UCSD-AML1 (cell line): ENCODE results near the gene USP13.

Source experiments
- DNase-seq: peaks from one replicate; lab custom pipeline; 2025; ENCODE audit not compliant: unreplicated experiment; lab: John Stamatoyannopoulos, UW

USP13 gene

DNA sequence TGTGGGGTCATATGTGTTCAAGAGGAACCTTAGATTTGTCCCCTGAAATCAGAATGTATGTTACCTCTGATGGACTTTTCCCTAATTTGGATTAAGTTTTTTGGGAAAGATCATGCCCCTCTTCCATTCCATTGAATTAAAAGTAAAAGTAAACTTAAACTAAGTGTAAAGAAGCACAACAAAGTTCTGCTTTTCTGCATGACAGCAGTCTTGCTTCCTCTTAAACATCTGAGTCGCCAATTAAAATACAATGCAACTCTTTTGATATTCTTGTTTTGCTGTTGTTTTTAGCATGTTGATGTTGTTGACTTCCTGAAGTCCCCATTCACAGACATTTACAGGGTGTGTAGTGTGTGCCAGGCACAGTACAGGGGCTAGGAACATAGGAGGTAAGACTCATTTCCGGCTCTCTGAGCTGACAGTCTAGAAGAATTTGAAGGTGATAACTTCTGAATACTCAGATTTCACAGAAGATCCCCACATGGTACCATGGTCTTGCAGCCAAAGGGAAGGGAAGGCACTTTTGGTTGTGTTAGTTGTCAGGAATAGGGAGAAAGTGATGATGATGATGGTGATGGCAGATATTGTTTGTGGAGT lies 45.0 kb downstream of the USP13 start:
- DNase-seq, result no peak

DNA sequence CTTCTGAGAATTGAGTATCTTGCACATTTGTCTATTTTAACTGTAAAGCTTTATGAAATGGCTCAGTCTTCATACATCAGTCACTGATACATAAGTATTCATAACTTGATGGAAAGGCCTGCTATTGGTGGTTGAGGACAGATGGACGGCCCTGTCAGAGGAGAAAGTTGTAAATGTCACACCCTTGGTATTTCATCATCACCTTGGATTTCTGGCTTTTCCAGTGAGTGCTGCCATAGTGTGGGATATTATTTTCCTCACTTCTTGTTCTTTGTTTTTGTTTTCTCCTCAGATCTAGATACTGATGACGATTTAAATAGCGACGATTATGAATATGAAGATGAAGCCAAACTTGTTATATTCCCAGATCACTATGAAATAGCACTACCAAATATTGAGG lies 47.9 kb downstream of the USP13 start:
- DNase-seq, result no peak

DNA sequence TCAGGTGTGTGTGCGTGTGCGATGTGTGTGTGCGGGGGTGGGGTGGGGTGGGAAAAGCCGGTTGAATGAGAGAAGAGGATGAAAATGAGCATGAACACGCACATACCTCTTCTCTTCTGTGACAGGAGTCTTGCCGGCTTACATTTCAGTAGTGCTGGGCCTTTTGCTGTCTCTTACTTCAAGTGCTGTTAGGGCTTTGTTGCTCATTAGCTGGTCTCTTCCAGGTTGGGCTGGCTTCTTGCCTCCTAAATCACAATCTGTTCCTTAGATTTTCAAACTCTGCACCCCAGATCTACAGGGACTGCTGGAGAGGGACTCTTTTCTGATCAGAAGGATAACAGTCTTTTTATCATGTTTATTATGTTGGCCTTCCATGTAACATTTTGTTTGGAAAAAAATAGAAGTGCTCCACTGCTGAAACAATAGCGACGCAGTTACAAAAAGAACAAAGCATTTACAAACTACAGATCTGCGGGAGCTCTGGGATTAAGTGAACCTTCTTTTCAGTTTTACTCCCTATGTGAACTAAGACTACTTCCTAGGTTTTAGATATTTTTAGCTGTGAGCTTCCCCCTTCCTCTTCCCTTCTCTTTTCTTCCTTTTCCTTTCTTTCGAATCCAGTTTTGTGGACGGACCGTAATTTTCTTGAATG lies 48.5 kb downstream of the USP13 start:
- DNase-seq, result no peak

- no peak for DNase-seq
Measured at GRCh38 chr3:179702271-179702947, 49.6 kb downstream of the USP13 start.

GRCh38 chr3:179703816-179704215 lies 51.0 kb downstream of the USP13 start:
- DNase-seq, result no peak

DNA sequence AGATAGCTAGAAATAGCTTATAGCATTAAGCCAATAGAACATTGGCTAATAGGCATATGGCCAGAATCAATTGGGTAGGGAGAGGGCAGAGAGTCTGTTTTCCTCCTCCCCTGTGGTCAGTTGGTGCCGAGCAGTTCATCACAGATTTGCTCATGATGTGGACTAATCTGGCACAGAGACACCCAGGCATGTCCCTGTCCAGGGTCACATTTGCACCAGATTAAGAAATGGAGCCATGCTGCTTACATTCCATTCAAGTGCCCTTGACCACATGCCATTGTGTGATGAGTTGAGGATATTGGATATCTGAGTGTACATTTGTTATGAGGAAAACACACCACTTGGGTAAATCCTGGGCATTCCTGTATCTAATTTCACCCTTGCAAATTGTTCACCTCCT lies 53.4 kb downstream of the USP13 start:
- DNase-seq, result no peak

- no peak for DNase-seq
Measured at GRCh38 chr3:179710079-179710478, 57.2 kb downstream of the USP13 start.

GRCh38 chr3:179713643-179714090 lies 60.8 kb downstream of the USP13 start:
- DNase-seq, result no peak

DNA sequence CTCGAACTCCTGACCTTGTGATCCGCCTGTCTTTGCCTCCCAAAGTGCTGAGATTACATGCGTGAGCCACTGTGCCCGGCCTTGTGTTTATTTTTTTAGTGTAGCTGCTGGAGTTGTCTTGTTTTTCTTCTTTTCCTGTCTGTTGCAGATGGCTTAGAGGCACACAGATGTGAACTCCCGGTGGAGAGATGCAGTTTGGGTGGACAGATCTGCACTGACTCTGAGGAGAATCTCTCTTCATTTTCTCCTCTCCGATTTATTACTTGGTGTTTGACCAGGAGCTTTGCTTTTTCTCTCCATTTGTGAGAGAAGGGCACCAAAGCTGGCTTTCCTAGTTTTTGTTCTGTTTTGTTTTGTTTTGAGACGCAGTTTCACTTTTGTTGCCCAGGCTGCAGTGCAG lies 62.7 kb downstream of the USP13 start:
- DNase-seq, result no peak

GRCh38 chr3:179716226-179716625 lies 63.4 kb downstream of the USP13 start:
- no peak for DNase-seq

DNA sequence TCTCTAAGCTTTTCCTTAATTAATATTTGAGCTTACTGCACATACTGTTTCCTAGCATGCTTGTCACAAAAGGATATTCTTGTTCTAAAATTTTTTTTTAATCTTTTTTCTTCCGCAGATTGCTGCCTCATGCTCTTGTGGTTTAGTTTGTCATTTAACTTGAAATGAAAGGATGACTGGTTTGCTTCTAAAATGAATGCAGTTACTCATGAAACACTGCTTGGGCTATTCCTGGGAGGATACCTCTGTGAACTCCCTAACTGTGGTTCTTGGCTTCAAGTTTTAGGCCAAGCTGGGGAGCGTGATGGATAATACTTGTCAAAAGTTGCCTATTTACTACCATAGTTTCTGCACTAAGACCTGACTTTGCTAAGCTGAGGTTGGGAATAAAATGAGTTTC lies 64.0 kb downstream of the USP13 start:
- DNase-seq, result no peak

GRCh38 chr3:179717219-179717618 lies 64.4 kb downstream of the USP13 start:
- DNase-seq, result no peak

- DNase-seq, result no peak
Measured at GRCh38 chr3:179719048-179719734, 66.4 kb downstream of the USP13 start.

GRCh38 chr3:179720196-179720595 lies 67.4 kb downstream of the USP13 start:
- no peak for DNase-seq

GRCh38 chr3:179723617-179724016 lies 70.8 kb downstream of the USP13 start:
- DNase-seq, result no peak

DNA sequence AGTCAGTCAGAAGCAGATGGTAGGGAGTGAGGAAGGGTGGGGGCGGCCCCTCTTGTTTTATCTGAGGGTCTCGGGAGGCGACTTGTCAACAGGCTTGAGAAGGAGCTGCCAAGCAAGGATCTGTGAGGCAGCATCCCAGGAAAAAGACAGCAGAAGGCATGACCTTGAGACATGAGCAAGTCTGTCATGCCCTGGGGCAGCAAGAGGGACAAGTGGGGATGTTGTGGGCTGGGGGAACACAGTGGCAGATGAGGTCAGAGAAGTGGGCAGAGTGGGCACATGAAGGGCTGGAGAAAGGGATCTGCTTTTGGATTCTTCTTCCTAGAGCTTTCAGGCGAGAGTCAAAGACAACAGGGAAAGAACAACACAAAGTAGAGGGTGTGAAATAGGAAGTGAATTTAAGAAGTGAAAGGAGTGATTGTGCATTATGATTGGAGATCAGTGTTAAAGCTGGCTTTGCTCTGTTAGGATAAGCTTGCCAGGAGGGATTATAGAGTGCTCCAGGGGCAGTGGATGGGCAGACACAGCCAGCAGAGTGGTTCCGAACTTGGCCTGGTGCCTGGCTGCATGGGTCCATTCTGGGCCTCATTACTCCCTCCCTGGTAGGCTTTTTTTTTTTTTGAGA lies 73.3 kb downstream of the USP13 start:
- DNase-seq, result no peak

DNA sequence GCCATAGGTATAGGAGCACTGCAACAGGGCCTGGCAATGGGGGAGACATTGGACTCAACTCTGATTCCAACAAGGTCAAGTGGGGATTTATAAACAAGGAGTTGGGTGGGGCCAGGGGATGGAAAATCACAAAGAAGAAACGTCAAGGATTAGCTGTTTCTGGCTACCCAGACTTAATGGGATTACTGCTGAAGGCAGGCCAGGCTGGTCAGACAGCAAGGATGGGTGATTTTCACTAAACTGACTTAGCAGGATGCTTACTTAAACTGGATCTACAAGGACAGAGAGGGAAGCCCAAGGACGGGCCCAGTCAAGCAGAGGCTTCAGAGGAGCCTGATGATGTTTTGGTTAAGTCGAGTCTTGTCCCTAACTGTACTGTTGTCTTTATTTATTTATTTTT lies 76.2 kb downstream of the USP13 start:
- DNase-seq, result no peak

DNA sequence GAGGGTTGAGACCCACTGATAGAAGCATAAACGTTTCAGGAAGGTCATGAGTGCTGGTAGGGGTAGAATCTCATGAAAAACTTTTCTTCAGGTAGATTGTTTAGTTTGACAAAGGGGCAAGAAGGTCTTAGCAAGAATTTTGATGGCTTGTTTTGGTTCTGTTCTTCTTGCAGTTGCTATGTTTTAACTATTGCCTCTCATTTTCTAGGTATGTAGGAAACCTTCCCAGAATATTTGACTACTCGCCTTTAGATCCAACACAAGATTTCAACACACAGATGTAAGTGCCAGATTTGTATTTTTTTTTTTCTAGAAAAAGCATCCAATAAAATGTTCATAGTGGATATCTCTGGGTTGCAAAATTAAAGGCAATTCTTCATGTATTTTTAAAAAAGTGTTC lies 77.1 kb downstream of the USP13 start:
- no peak for DNase-seq

DNA sequence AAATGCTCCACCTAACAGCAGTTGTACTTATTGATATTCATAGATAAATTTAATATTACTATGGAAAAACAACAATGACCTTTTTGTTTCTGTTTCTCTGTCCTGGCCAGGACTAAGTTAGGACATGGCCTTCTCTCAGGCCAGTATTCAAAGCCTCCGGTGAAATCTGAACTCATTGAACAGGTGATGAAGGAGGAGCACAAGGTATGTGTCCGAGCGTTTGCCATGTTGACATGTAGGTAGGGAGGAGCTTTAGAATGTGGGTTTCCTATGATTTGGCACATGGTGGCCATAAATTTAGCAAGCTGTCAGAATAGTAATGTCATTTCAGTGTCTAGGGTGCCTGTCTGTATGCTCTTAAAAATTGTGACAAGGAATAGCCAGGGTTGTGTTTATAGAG lies 77.7 kb downstream of the USP13 start:
- no peak for DNase-seq

DNA sequence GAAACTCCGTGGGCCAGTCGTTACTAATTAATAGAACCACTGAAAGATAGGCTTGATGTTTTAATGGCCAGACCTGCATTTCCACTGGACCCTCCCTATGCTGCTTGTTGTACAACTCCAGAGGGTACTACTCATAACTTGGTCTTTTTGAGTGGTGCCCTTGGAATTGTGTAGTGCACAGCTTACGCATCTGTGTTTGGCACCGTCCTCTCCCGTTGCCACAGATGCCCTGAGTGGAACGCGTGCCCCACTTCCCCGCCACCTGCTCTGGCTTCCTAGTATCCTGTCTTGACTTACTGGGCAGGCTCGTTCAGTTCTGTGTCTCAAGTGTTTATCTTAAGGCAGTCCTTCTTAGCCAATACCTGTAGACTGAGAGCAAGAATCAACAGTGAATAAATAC lies 78.7 kb downstream of the USP13 start:
- no peak for DNase-seq

DNA sequence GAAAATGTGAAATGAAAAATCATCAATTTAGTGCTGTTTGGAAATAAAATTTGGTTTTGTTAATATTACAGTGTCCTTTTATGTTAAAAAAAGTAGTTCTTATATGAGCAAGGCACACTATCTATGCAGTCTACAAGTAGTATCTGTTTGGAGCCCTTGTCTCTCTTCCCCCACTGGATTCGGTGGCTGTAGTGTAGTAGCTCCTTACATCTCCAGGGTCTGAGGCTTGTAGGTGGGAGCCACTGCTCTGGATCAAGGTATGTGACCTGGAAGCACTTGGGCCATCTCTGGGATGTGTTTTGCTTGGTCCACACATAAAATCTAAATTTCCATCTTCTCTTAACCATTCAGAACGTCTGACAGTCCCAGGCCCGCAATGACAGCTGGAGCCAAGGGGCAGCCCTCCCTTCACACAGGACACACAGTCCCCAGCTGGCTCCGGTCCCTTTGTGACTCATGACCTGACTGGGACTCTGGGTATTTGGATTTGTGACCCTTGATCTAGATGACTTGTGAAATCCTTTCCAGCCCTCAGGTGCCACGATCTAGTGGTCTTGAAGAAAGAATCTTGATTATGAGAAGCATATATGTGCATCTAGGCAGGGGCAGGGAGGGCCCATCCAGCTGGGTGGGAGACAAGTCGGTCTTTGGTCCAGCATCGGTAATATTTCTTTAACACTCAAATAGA lies 80.0 kb downstream of the USP13 start:
- no peak for DNase-seq
